Gastroesophageal sphincter (tissue), 4 donors: ENCODE results near the gene C15orf62. TPM values are rescaled to one million over a fixed set of nuclear protein-coding genes. Genes with fewer than 3 reads are reported as not detected.
A peak's percentile ranks its signal among the peaks of the same experiment; 100 is the strongest.

Experiments
- ATAC-seq: fragments of 150-250 bp; one replicate; pipeline ENCODE4 v1.9.1; 2016; ENCODE audit warnings: mild to moderate bottlenecking, moderate library complexity
- H3K27ac ChIP-seq, 4 donors: fragments of 200-600 bp; sonication (generic) in 3 of 4; 1 replicate in 3 of 4; 2 replicates in 1 of 4; pipeline ENCODE4 v1.5.1; 2016 to 2019
- H3K27me3 ChIP-seq: fragments of 200-600 bp; sonication (generic); one replicate; pipeline ENCODE4 v1.5.1; 2019
- H3K36me3 ChIP-seq, 2 donors: fragments of 200-600 bp; sonication (generic); one replicate each; pipeline ENCODE4 v1.5.1; 2019; ENCODE audit warnings: control low read depth in 1 of 2
- H3K4me1 ChIP-seq, 3 donors: fragments of 200-600 bp; sonication (generic); 1 replicate in 2 of 3; 2 replicates in 1 of 3; pipeline ENCODE4 v1.5.1; 2016 to 2019; ENCODE audit warnings: control low read depth in 2 of 3
- H3K4me3 ChIP-seq, 2 donors: fragments of 200-600 bp; sonication (generic); one replicate each; pipeline ENCODE4 v1.5.1; 2019; ENCODE audit warnings: mild to moderate bottlenecking in 1 of 2, moderate library complexity in 1 of 2
- H3K9me3 ChIP-seq, 3 donors: fragments of 200-600 bp; sonication (generic); one replicate each; pipeline ENCODE4 v1.5.1; 2017 to 2019; ENCODE audit warnings: control low read depth in 2 of 3
- CTCF ChIP-seq, 4 experiments: fragments of 200-600 bp in 2 of 4; fragments of 450-650 bp in 2 of 4; sonication (generic) in 1 of 4; IDR thresholded peaks; one replicate each; pipeline ENCODE4 v1.5.1; 2017 to 2019; ENCODE audit warnings: antibody characterized with exemption in 4 of 4, mild to moderate bottlenecking in 2 of 4, moderate library complexity in 2 of 4
- EP300 ChIP-seq: sonication (generic); formaldehyde crosslinking; IDR thresholded peaks from one replicate; pipeline ENCODE4 v1.6.1; 2017; ENCODE audit warnings: antibody characterized with exemption, mild to moderate bottlenecking
- POLR2A ChIP-seq, 2 donors: fragments of 450-650 bp; IDR thresholded peaks; one replicate each; pipeline ENCODE4 v1.6.1; 2017; ENCODE audit warnings: antibody characterized with exemption in 2 of 2, mild to moderate bottlenecking in 2 of 2, moderate library complexity in 1 of 2
- POLR2AphosphoS5 ChIP-seq: sonication (generic); formaldehyde crosslinking; IDR thresholded peaks from one replicate; pipeline ENCODE4 v1.6.1; 2017; ENCODE audit warnings: antibody characterized with exemption
- WGBS, 2 donors: methylation state at CpG; one replicate each; pipeline ENCODE4 v1.1.5; 2018; ENCODE audit warnings: low coverage in 1 of 2; 5-methylcytosine and 5-hydroxymethylcytosine counted together
- total RNA-seq, 4 donors: library from RNA; depleted of rRNA; stranded (reverse); fragments of >200 nt; gene quantifications; one replicate each; pipeline ENCODE4 v1.1.0, GENCODE V29; 2016

Gene C15orf62
- total RNA-seq, 4 donors from 2014 or later = 0.16 to 0.42 (median 0.31) TPM

DNA sequence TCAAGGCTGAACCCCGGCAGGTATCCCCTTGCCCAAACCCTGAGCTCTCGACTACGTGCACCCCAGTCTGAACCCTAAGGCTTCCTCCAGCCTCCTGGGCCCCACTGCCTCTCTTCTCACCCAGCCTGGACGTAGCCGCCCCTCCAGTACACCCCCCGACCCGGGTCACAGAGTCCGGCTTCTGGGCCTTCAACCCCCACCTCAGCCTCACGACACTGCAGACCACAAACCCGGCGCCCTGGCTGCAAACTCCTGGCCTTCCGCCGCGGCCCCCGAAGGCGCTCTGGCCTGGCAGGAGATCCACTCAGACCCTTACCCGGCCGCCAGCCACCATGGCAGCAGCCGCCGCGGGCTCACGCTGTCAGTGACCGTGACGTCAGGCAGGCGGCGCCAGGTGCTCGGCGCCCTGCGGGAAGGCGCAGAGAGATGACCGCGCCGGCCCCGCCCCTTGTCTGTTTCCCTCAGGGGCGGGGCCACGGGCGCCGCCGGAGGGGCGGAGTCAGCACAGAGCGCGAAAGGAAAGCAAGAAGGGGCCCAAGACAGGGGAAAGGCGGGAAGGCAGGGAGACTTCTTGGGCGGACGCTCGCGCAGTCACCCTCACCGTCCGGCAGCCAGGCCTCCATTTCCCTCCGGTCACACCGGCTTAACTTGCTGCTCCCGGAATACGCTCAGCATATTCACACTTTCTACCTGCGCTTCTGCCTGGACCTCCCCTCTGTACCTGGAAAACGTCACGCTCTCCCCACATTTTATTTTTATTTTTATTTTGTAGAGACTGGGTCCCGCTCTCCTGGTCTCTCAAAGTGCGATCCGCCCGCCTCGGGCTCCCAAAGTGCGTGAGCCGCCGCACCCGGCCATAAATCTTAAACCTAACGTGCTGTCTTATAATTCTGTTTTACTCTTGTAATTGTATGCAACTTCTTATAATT, 14.6 kb upstream of the C15orf62 start, which contains the start of gene RMDN3:
Gene RMDN3, minus strand, starts transcription at position 372 of the 929 bp plus-strand sequence. CDS start 471 bp downstream, outside the sequence.
- Histone ChIP-seq H3K9me3 (no peaks in the 10 kb centered on the region), H3K4me1 (peaks cover 0 to 37% (median 4%) of the 10 kb centered on the region in 3 donors), H3K4me3 (peak within 1 kb of the TSS; percentile 73 to 94), H3K27ac (peak within 1 kb of the TSS; percentile 36 to 87 (median 84)), H3K27me3 (no peaks in the 10 kb centered on the region), H3K36me3 (peaks cover 0 to 25% of the 10 kb centered on the region in 2 donors)
- TF ChIP-seq CTCF (IDR thresholded peaks at IDR 0.05) (peak in 3 of 4 experiments; percentile 17 to 46 (median 46)), POLR2AphosphoS5 (peak; percentile 65), POLR2A (IDR thresholded peaks at IDR 0.05) (peak; percentile 43 to 54), EP300 (no peak)
- WGBS, 2 donors = 0 to 1% methylated on average over 15 to 24 of the region's 66 CpGs
- ATAC-seq = peak; percentile 95

GRCh38 chr15:40755812-40756208, 14.0 kb upstream of the C15orf62 start:
- peaks cover 0 to 37% (median 4%) of the 10 kb centered on the region in 3 donors for H3K4me1 ChIP-seq
- TF ChIP-seq EP300 = no peak
- no peak for TF ChIP-seq POLR2A (IDR thresholded peaks at IDR 0.05)
- no peak for TF ChIP-seq POLR2AphosphoS5
- TF ChIP-seq CTCF (IDR thresholded peaks at IDR 0.05) = no peak
- no peaks in the 10 kb centered on the region for H3K9me3 ChIP-seq
- peak overlapping the region in 3 of 4 donors; percentile 80 to 87 (median 87) for H3K27ac ChIP-seq
- peak overlapping the region; percentile 73 to 94 for H3K4me3 ChIP-seq
- no peak for ATAC-seq
- no peaks in the 10 kb centered on the region for H3K27me3 ChIP-seq
- 73 to 74% methylated on average over 5 to 10 of the region's 10 CpGs for WGBS, 2 donors
- H3K36me3 ChIP-seq = peaks cover 0 to 18% of the 10 kb centered on the region in 2 donors

DNA sequence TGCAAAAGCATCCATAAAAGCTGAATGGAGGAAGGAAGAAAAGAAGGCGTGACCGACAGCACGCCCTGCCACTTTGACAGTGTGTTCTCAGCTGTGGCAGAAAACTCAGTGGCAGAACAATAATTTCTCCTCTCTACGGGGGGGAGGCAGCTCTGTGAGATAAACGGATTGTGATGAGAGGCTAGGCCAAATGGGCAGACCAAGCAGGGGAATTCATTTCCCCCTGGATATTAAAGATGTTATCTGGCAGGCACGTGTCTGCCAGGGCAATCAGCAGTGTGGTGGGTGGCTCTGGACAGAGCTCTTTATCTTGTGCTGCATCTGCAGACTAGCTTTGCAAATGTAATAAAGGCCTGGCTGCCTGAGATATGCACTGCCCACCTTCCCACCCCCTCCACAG, 12.8 kb upstream of the C15orf62 start:
- WGBS, 2 donors = 16 to 81% methylated on average over 3 to 4 of the region's 6 CpGs
- Histone ChIP-seq H3K9me3 (no peaks in the 10 kb centered on the region), H3K4me1 (peaks cover 0 to 34% (median 4%) of the 10 kb centered on the region in 3 donors), H3K4me3 (no peak overlapping the region), H3K36me3 (peaks cover 0 to 7% of the 10 kb centered on the region in 2 donors), H3K27me3 (no peaks in the 10 kb centered on the region), H3K27ac (no peak overlapping the region)
- ATAC-seq = no peak
- TF ChIP-seq EP300 (no peak), CTCF (IDR thresholded peaks at IDR 0.05) (no peak), POLR2AphosphoS5 (no peak), POLR2A (IDR thresholded peaks at IDR 0.05) (no peak)

DNA sequence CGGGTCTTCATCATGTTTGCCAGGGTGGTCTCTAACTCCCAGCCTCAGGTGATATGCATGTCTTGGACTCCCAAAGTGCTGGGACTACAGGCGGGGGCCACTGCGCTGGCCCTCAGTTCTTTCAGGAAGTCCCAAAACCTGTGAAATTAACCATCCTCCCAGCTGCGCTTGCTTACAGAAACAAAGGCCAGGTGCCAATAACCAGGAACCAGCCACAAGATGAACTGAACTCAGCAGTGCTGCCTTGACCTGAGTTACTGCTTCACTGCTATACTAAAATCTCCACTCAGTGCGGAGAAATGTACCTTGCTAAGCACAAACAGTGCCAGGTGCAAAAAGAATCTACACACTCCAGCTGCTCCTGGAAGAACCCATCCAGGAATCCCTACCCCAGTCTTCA, 9.8 kb upstream of the C15orf62 start:
- TF ChIP-seq POLR2A (IDR thresholded peaks at IDR 0.05) (no peak), EP300 (no peak), CTCF (IDR thresholded peaks at IDR 0.05) (no peak), POLR2AphosphoS5 (no peak)
- no peak overlapping the region for H3K27ac ChIP-seq
- no peak overlapping the region for H3K4me3 ChIP-seq
- no peak for ATAC-seq
- no peaks in the 10 kb centered on the region for H3K36me3 ChIP-seq
- H3K9me3 ChIP-seq = no peaks in the 10 kb centered on the region
- H3K27me3 ChIP-seq = no peaks in the 10 kb centered on the region
- WGBS, 2 donors = 94% methylated on average over 4 of the region's 5 CpGs; no CpG with 5 or more reads in 1 of the 2 donors
- H3K4me1 ChIP-seq = peaks cover 0 to 33% (median 14%) of the 10 kb centered on the region in 3 donors
